GM12878 (cell line): ENCODE measurements around the gene TMEM135.

Source experiments
- ASH2L ChIP-seq: fragments of 300-600, 200-600 bp; sonication (generic); IDR thresholded peaks from 2 replicates; pipeline ENCODE4 v1.6.1; 2017; ENCODE audit warnings: low read depth, mild to moderate bottlenecking, borderline replicate concordance
- CREB1 ChIP-seq: IDR thresholded peaks from 2 replicates; pipeline ENCODE4 v1.6.1; 2012; ENCODE audit warnings: low read depth, mild to moderate bottlenecking, inconsistent platforms
- CTCF ChIP-seq, 3 experiments: IDR thresholded peaks in 2 of 3; conservative IDR thresholded peaks in 1 of 3; 2 replicates each; pipeline ENCODE4 v1.5.1; 2011; ENCODE audit warnings: low read depth in 3 of 3, low read length in 3 of 3, mild to moderate bottlenecking in 3 of 3, control low read depth in 2 of 3, moderate library complexity in 2 of 3, inconsistent platforms in 1 of 3, mixed read lengths in 1 of 3; ENCODE audit not compliant: control insufficient read depth in 2 of 3, insufficient read depth in 1 of 3; ENCODE audit errors: extremely low read depth in 1 of 3
- EZH2 ChIP-seq: IDR thresholded peaks from 2 replicates; pipeline ENCODE4 v1.6.1; 2012; ENCODE audit warnings: low read depth, mild to moderate bottlenecking, control low read depth, inconsistent platforms, low read length, borderline replicate concordance; ENCODE audit not compliant: control insufficient read depth
- GABPA ChIP-seq: IDR thresholded peaks from 2 replicates; pipeline ENCODE4 v1.6.1; 2014; ENCODE audit warnings: antibody characterized with exemption, low read depth, mild to moderate bottlenecking, inconsistent platforms
- MEF2B ChIP-seq: fragments of 450-650 bp; IDR thresholded peaks from 2 replicates; pipeline ENCODE4 v1.6.1; 2018; ENCODE audit warnings: mild to moderate bottlenecking, moderate library complexity; ENCODE audit not compliant: partially characterized antibody, poor library complexity, severe bottlenecking
- NFYB ChIP-seq: IDR thresholded peaks from 2 replicates; pipeline ENCODE4 v1.6.1; 2011; ENCODE audit warnings: low read depth, mild to moderate bottlenecking, low read length, improper control_type of control experiment, moderate library complexity; ENCODE audit not compliant: insufficient read depth
- POLR2A ChIP-seq: IDR thresholded peaks from 2 replicates; pipeline ENCODE4 v1.6.1; 2011; ENCODE audit warnings: low read depth, mild to moderate bottlenecking, low read length
- POLR2AphosphoS5 ChIP-seq: IDR thresholded peaks from 2 replicates; pipeline ENCODE4 v1.6.1; 2011; ENCODE audit warnings: mild to moderate bottlenecking, low read length, inconsistent platforms
- SP1 ChIP-seq: IDR thresholded peaks from one replicate; pipeline ENCODE4 v1.6.1; 2011; ENCODE audit warnings: low read depth, low read length
- SREBF2 ChIP-seq: IDR thresholded peaks from 2 replicates; pipeline ENCODE4 v1.6.1; 2012; ENCODE audit warnings: mild to moderate bottlenecking, low read length
- TF ChIP-seq, protein P1 (sequence below): IDR thresholded peaks from 2 replicates; pipeline ENCODE4 v1.6.1; 2012; ENCODE audit warnings: mild to moderate bottlenecking, low read depth, low read length
- TF ChIP-seq, protein P2 (sequence below): fragments of 150-350 bp; IDR thresholded peaks from 2 replicates; pipeline ENCODE4 v1.6.1; 2014; ENCODE audit warnings: mild to moderate bottlenecking, low read depth, low read length

- TF ChIP-seq CTCF (IDR thresholded peaks at IDR 0.05 in 2 of 3, conservative IDR thresholded peaks at IDR 0.05 in 1 of 3; ENCODE audit: control insufficient read depth in 2 of 3, extremely low read depth in 1 of 3, insufficient read depth in 1 of 3, low read depth in 3 of 3, low read length in 3 of 3): no peak
- TF ChIP-seq GABPA: no peak
- TF ChIP-seq, protein P1, sequence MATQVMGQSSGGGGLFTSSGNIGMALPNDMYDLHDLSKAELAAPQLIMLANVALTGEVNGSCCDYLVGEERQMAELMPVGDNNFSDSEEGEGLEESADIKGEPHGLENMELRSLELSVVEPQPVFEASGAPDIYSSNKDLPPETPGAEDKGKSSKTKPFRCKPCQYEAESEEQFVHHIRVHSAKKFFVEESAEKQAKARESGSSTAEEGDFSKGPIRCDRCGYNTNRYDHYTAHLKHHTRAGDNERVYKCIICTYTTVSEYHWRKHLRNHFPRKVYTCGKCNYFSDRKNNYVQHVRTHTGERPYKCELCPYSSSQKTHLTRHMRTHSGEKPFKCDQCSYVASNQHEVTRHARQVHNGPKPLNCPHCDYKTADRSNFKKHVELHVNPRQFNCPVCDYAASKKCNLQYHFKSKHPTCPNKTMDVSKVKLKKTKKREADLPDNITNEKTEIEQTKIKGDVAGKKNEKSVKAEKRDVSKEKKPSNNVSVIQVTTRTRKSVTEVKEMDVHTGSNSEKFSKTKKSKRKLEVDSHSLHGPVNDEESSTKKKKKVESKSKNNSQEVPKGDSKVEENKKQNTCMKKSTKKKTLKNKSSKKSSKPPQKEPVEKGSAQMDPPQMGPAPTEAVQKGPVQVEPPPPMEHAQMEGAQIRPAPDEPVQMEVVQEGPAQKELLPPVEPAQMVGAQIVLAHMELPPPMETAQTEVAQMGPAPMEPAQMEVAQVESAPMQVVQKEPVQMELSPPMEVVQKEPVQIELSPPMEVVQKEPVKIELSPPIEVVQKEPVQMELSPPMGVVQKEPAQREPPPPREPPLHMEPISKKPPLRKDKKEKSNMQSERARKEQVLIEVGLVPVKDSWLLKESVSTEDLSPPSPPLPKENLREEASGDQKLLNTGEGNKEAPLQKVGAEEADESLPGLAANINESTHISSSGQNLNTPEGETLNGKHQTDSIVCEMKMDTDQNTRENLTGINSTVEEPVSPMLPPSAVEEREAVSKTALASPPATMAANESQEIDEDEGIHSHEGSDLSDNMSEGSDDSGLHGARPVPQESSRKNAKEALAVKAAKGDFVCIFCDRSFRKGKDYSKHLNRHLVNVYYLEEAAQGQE: no peak
- TF ChIP-seq CREB1: no peak
- no peak for TF ChIP-seq SP1
- no peak for TF ChIP-seq NFYB
- no peak for TF ChIP-seq MEF2B
- TF ChIP-seq EZH2: no peak
- TF ChIP-seq POLR2AphosphoS5: no peak
- no peak for TF ChIP-seq ASH2L
- no peak for TF ChIP-seq SREBF2
- TF ChIP-seq, protein P2, sequence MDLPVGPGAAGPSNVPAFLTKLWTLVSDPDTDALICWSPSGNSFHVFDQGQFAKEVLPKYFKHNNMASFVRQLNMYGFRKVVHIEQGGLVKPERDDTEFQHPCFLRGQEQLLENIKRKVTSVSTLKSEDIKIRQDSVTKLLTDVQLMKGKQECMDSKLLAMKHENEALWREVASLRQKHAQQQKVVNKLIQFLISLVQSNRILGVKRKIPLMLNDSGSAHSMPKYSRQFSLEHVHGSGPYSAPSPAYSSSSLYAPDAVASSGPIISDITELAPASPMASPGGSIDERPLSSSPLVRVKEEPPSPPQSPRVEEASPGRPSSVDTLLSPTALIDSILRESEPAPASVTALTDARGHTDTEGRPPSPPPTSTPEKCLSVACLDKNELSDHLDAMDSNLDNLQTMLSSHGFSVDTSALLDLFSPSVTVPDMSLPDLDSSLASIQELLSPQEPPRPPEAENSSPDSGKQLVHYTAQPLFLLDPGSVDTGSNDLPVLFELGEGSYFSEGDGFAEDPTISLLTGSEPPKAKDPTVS: no peak
- no peak for TF ChIP-seq POLR2A
Measured at GRCh38 chr11:87252869-87253268, 215.1 kb downstream of the TMEM135 start.
